Measurements from ENCODE around the gene SRC. TPM values are rescaled to one million over a fixed set of nuclear protein-coding genes. Genes with fewer than 3 reads are reported as not detected.

Gene SRC
- polyA plus RNA-seq, 1 donor: 165 TPM

- no peaks in the 10 kb centered on the region for H3K9me3 ChIP-seq (ENCODE audit: control insufficient read depth, low read depth, low read length)
- H3K36me3 ChIP-seq (ENCODE audit: control insufficient read depth, insufficient read depth, low read length): peaks cover 51% of the 10 kb centered on the region
- H3K4me1 ChIP-seq (ENCODE audit: control insufficient read depth, insufficient read depth, low read length): peaks cover 39% of the 10 kb centered on the region
- no CpG with 5 or more reads among the region's 7 CpGs for WGBS (ENCODE audit: insufficient coverage, low lambda C conversion rate)
- H3K4me3 ChIP-seq (ENCODE audit: low read length): no peak overlapping the region
- no peak for DNase-seq
- no peaks in the 10 kb centered on the region for H3K27me3 ChIP-seq (ENCODE audit: control insufficient read depth, insufficient read depth, low read length)
- peak overlapping the region; percentile 27 for H3K27ac ChIP-seq (ENCODE audit: low read length)
These were observed 31.3 kb upstream of the SRC start for GRCh38 chr20:37314617-37315016.

DNA sequence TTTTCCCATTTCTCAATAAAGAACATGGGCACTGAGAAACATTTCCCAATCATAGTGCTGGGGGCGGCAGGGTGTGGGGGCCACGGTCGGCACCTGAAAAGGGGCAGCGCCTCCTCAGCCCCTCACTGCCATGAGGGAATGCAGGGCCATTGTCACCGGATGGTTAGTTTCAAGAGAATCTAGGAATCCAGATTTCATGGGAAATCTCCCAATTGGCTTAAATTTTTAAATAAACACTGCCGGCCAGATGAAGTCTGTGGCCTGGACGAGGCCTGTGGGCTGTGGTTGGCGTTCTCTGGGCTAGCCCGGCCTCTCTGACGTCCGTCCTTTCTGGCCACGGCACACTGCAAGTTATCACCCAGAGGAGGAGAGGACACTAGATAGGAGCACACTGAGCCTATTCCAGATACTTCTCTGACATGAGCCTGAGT, 30.9 kb upstream of the SRC start:
- H3K4me1 ChIP-seq (ENCODE audit: control insufficient read depth, insufficient read depth, low read length): peaks cover 35% of the 10 kb centered on the region
- H3K36me3 ChIP-seq (ENCODE audit: control insufficient read depth, insufficient read depth, low read length): peaks cover 47% of the 10 kb centered on the region
- DNase-seq: no peak

GRCh38 chr20:37315452-37316110, 30.4 kb upstream of the SRC start:
- no peak overlapping the region for H3K4me3 ChIP-seq (ENCODE audit: low read length)
- H3K27ac ChIP-seq (ENCODE audit: low read length): peak overlapping the region; percentile 27
- H3K4me1 ChIP-seq (ENCODE audit: control insufficient read depth, insufficient read depth, low read length): peaks cover 30% of the 10 kb centered on the region
- no peak for DNase-seq
- H3K9me3 ChIP-seq (ENCODE audit: control insufficient read depth, low read depth, low read length): no peaks in the 10 kb centered on the region
- H3K36me3 ChIP-seq (ENCODE audit: control insufficient read depth, insufficient read depth, low read length): peaks cover 42% of the 10 kb centered on the region
- no CpG with 5 or more reads among the region's 13 CpGs for WGBS (ENCODE audit: insufficient coverage, low lambda C conversion rate)
- H3K27me3 ChIP-seq (ENCODE audit: control insufficient read depth, insufficient read depth, low read length): no peaks in the 10 kb centered on the region

More for the DNA sequence above, 30.9 kb upstream of the SRC start:
- Histone ChIP-seq H3K9me3 (ENCODE audit: control insufficient read depth, low read depth, low read length) (no peaks in the 10 kb centered on the region), H3K27ac (ENCODE audit: low read length) (peak overlapping the region; percentile 27), H3K27me3 (ENCODE audit: control insufficient read depth, insufficient read depth, low read length) (no peaks in the 10 kb centered on the region), H3K4me3 (ENCODE audit: low read length) (no peak overlapping the region)
- no CpG with 5 or more reads among the region's 12 CpGs for WGBS (ENCODE audit: insufficient coverage, low lambda C conversion rate)

GRCh38 chr20:37316116-37316774, 29.7 kb upstream of the SRC start:
- Histone ChIP-seq H3K36me3 (ENCODE audit: control insufficient read depth, insufficient read depth, low read length) (peaks cover 37% of the 10 kb centered on the region), H3K27ac (ENCODE audit: low read length) (no peak overlapping the region), H3K4me3 (ENCODE audit: low read length) (no peak overlapping the region), H3K9me3 (ENCODE audit: control insufficient read depth, low read depth, low read length) (no peaks in the 10 kb centered on the region), H3K27me3 (ENCODE audit: control insufficient read depth, insufficient read depth, low read length) (no peaks in the 10 kb centered on the region), H3K4me1 (ENCODE audit: control insufficient read depth, insufficient read depth, low read length) (peaks cover 24% of the 10 kb centered on the region)
- no CpG with 5 or more reads among the region's 15 CpGs for WGBS (ENCODE audit: insufficient coverage, low lambda C conversion rate)
- DNase-seq: no peak

- WGBS (ENCODE audit: insufficient coverage, low lambda C conversion rate): 83% methylated on average over 1 of the region's 5 CpGs
- Histone ChIP-seq H3K36me3 (ENCODE audit: control insufficient read depth, insufficient read depth, low read length) (peaks cover 37% of the 10 kb centered on the region), H3K27ac (ENCODE audit: low read length) (no peak overlapping the region), H3K4me3 (ENCODE audit: low read length) (no peak overlapping the region), H3K9me3 (ENCODE audit: control insufficient read depth, low read depth, low read length) (no peaks in the 10 kb centered on the region), H3K27me3 (ENCODE audit: control insufficient read depth, insufficient read depth, low read length) (no peaks in the 10 kb centered on the region), H3K4me1 (ENCODE audit: control insufficient read depth, insufficient read depth, low read length) (peaks cover 22% of the 10 kb centered on the region)
- no peak for DNase-seq
These were observed 29.2 kb upstream of the SRC start for GRCh38 chr20:37316775-37317170.

- no peak overlapping the region for H3K27ac ChIP-seq (ENCODE audit: low read length)
These were observed 28.6 kb upstream of the SRC start for GRCh38 chr20:37317316-37317715.

DNA sequence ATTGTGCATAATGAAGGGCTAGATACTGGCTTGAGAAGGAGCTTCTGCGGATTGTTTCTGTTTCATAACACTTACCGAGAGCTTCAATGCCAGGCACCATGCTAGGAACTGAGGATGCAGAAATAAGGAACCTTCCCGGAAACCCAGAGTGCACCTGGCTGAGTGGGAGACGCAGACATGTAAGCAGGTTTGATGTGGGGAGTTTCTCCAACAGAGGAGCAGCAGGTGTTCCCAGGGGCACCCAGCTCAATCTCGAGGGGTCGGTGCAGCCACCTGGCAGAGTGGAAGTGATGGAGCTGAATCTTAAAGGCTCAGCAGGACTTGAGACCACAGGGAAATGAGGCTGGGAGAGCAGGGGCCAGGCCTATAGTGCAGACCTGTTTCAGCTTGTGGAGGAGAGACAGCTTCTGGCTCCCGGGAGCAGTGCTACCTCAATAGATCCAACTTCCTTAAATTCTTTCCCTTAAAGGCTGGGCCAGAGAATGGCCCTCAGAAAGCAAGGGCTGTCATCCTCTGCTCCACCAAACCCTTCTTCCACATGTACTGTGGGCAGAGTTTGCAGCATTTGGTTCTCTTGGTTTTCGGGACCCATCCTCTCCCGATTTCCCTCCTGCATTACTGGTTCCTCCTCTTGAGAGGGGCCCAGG, 27.8 kb upstream of the SRC start:
- Histone ChIP-seq H3K9me3 (ENCODE audit: control insufficient read depth, low read depth, low read length) (no peaks in the 10 kb centered on the region), H3K4me3 (ENCODE audit: low read length) (no peak overlapping the region), H3K36me3 (ENCODE audit: control insufficient read depth, insufficient read depth, low read length) (peaks cover 35% of the 10 kb centered on the region), H3K4me1 (ENCODE audit: control insufficient read depth, insufficient read depth, low read length) (peaks cover 13% of the 10 kb centered on the region), H3K27ac (ENCODE audit: low read length) (no peak overlapping the region), H3K27me3 (ENCODE audit: control insufficient read depth, insufficient read depth, low read length) (no peaks in the 10 kb centered on the region)
- no peak for DNase-seq
- whole genome bisulfite sequencing (ENCODE audit: insufficient coverage, low lambda C conversion rate): 80% methylated on average over 1 of the region's 9 CpGs

More at GRCh38 chr20:37317316-37317715, 28.6 kb upstream of the SRC start:
- no CpG with 5 or more reads among the region's 6 CpGs for WGBS (ENCODE audit: insufficient coverage, low lambda C conversion rate)
- H3K27me3 ChIP-seq (ENCODE audit: control insufficient read depth, insufficient read depth, low read length): no peaks in the 10 kb centered on the region
- H3K9me3 ChIP-seq (ENCODE audit: control insufficient read depth, low read depth, low read length): no peaks in the 10 kb centered on the region
- H3K36me3 ChIP-seq (ENCODE audit: control insufficient read depth, insufficient read depth, low read length): peaks cover 37% of the 10 kb centered on the region
- peaks cover 17% of the 10 kb centered on the region for H3K4me1 ChIP-seq (ENCODE audit: control insufficient read depth, insufficient read depth, low read length)
- H3K4me3 ChIP-seq (ENCODE audit: low read length): no peak overlapping the region
- no peak for DNase-seq

GRCh38 chr20:37319151-37319671, 26.7 kb upstream of the SRC start:
- peaks cover 5% of the 10 kb centered on the region for H3K4me1 ChIP-seq (ENCODE audit: control insufficient read depth, insufficient read depth, low read length)

GRCh38 chr20:37323985-37324384, 22.0 kb upstream of the SRC start:
- Histone ChIP-seq H3K4me1 (ENCODE audit: control insufficient read depth, insufficient read depth, low read length) (no peaks in the 10 kb centered on the region), H3K27ac (ENCODE audit: low read length) (no peak overlapping the region), H3K9me3 (ENCODE audit: control insufficient read depth, low read depth, low read length) (no peaks in the 10 kb centered on the region), H3K4me3 (ENCODE audit: low read length) (no peak overlapping the region), H3K27me3 (ENCODE audit: control insufficient read depth, insufficient read depth, low read length) (no peaks in the 10 kb centered on the region), H3K36me3 (ENCODE audit: control insufficient read depth, insufficient read depth, low read length) (no peaks in the 10 kb centered on the region)
- DNase-seq: no peak
- 71% methylated on average over 1 of the region's 2 CpGs for WGBS (ENCODE audit: insufficient coverage, low lambda C conversion rate)

More at GRCh38 chr20:37319151-37319671, 26.7 kb upstream of the SRC start:
- no peak for DNase-seq
- Histone ChIP-seq H3K27me3 (ENCODE audit: control insufficient read depth, insufficient read depth, low read length) (no peaks in the 10 kb centered on the region), H3K4me3 (ENCODE audit: low read length) (no peak overlapping the region), H3K9me3 (ENCODE audit: control insufficient read depth, low read depth, low read length) (no peaks in the 10 kb centered on the region), H3K27ac (ENCODE audit: low read length) (no peak overlapping the region), H3K36me3 (ENCODE audit: control insufficient read depth, insufficient read depth, low read length) (peaks cover 29% of the 10 kb centered on the region)
- 80% methylated on average over 2 of the region's 8 CpGs for WGBS (ENCODE audit: insufficient coverage, low lambda C conversion rate)

DNA sequence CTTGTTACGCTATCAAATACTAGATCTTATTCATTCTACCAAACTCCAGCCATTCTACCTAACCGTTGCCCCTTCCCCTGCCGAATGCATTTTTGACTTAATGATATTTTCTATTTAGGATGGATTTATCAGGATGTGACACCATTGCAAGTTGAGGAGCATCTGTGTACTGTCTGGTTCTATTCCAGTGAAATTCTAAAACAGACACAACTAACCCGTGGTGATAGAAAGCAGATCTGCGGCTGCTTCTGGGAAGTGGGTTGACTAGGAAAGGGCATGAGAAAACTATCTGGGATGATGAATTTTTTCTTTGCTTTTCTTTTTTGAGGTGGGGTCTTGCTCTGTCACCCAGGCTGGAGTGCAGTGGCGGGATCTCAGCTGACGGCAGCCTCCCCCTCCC, 20.7 kb upstream of the SRC start:
- Histone ChIP-seq H3K4me1 (ENCODE audit: control insufficient read depth, insufficient read depth, low read length) (no peaks in the 10 kb centered on the region), H3K27me3 (ENCODE audit: control insufficient read depth, insufficient read depth, low read length) (no peaks in the 10 kb centered on the region), H3K36me3 (ENCODE audit: control insufficient read depth, insufficient read depth, low read length) (no peaks in the 10 kb centered on the region), H3K27ac (ENCODE audit: low read length) (no peak overlapping the region), H3K9me3 (ENCODE audit: control insufficient read depth, low read depth, low read length) (no peaks in the 10 kb centered on the region), H3K4me3 (ENCODE audit: low read length) (no peak overlapping the region)
- DNase-seq: no peak
- WGBS (ENCODE audit: insufficient coverage, low lambda C conversion rate): 100% methylated on average over 1 of the region's 7 CpGs

Measured in large intestine (tissue), 3 donors.